SK-N-SH (cell line): ENCODE results near the gene RAB6D. TPM values are rescaled to one million over a fixed set of nuclear protein-coding genes. Genes with fewer than 3 reads are reported as not detected.

Source experiments
- CTCF ChIA-PET: fragments of 300-600, 350-600 bp; formaldehyde crosslinking; extraction: SDS; loops from one replicate; lab custom pipeline; 2021; lab: Yijun Ruan, JAX
- POLR2A ChIA-PET: fragments of 350-600 bp; sonication (Branson Sonifier 250); formaldehyde crosslinking; extraction: SDS; loops from one replicate; lab custom pipeline; 2020; ENCODE audit warnings: antibody characterized with exemption, inconsistent platforms; lab: Yijun Ruan, JAX
- DNase-seq: peaks from one replicate; pipeline ENCODE4 v3.0.0; 2012
- H2AFZ ChIP-seq: fragments of 200-600 bp; sonication (generic); 2 replicates; pipeline ENCODE4 v1.8.1; 2016; ENCODE audit warnings: antibody characterized with exemption, mild to moderate bottlenecking, low read depth
- H3F3A ChIP-seq: fragments of 200-600 bp; sonication (generic); replicated peaks from 2 replicates; pipeline ENCODE3; 2016; ENCODE audit warnings: antibody characterized with exemption, mild to moderate bottlenecking; ENCODE audit not compliant: insufficient read depth
- H3K27ac ChIP-seq, 2 experiments: fragments of 200-500 bp in 1 of 2; fragments of 200-600 bp in 1 of 2; sonication (Bioruptor generic) in 1 of 2; sonication (generic), shearing (Covaris generic) in 1 of 2; 2 replicates each; pipeline versions ENCODE4 v1.5.1 to v1.6.1; 2014 to 2016; ENCODE audit warnings: low read depth in 2 of 2, inconsistent platforms in 1 of 2, low read length in 1 of 2, mild to moderate bottlenecking in 1 of 2, mixed read lengths in 1 of 2
- H3K27me3 ChIP-seq: fragments of 200-600 bp; sonication (generic), shearing (Covaris generic); 2 replicates; pipeline ENCODE4 v1.6.1; 2016; ENCODE audit warnings: mixed run types; ENCODE audit not compliant: insufficient read depth
- H3K36me3 ChIP-seq, 2 experiments: fragments of 200-500 bp in 1 of 2; fragments of 200-600 bp in 1 of 2; sonication (Bioruptor generic) in 1 of 2; sonication (generic) in 1 of 2; replicated peaks in 1 of 2; 2 replicates each; pipeline versions ENCODE3 to v1.5.1; 2014 to 2016; ENCODE audit warnings: low read length in 1 of 2, mild to moderate bottlenecking in 1 of 2; ENCODE audit not compliant: insufficient read depth in 2 of 2, control insufficient read depth in 1 of 2
- H3K4me1 ChIP-seq, 2 experiments: fragments of 200-500 bp in 1 of 2; fragments of 200-600 bp in 1 of 2; sonication (Bioruptor generic) in 1 of 2; sonication (generic), shearing (Covaris generic) in 1 of 2; 2 replicates each; pipeline versions ENCODE4 v1.5.1 to v1.6.1; 2014 to 2016; ENCODE audit warnings: low read depth in 1 of 2, low read length in 1 of 2, mixed run types in 1 of 2; ENCODE audit not compliant: insufficient read depth in 2 of 2, control insufficient read depth in 1 of 2
- H3K4me2 ChIP-seq: fragments of 200-600 bp; sonication (generic), shearing (Covaris generic); 2 replicates; pipeline ENCODE4 v1.6.1; 2017; ENCODE audit warnings: mixed run types
- H3K4me3 ChIP-seq, 2 experiments: fragments of 200-500 bp in 1 of 2; fragments of 200-600 bp in 1 of 2; sonication (Bioruptor generic) in 1 of 2; sonication (generic), shearing (Covaris generic) in 1 of 2; 2 replicates each; pipeline versions ENCODE4 v1.5.1 to v1.8.1; 2014 to 2016; ENCODE audit warnings: low read depth in 2 of 2, inconsistent platforms in 1 of 2, low read length in 1 of 2, mild to moderate bottlenecking in 1 of 2, mixed read lengths in 1 of 2, moderate library complexity in 1 of 2
- H3K79me2 ChIP-seq: fragments of 200-600 bp; sonication (generic); 2 replicates; pipeline ENCODE4 v1.8.1; 2017; ENCODE audit warnings: mild to moderate bottlenecking; ENCODE audit not compliant: insufficient read depth
- H3K9ac ChIP-seq: fragments of 200-600 bp; sonication (generic); 2 replicates; pipeline ENCODE4 v1.6.1; 2017; ENCODE audit warnings: mixed run types
- H3K9me2 ChIP-seq: fragments of 200-600 bp; sonication (generic); 2 replicates; pipeline ENCODE4 v1.6.1; 2017; ENCODE audit warnings: mixed run types
- H3K9me3 ChIP-seq: fragments of 200-600 bp; sonication (generic); 2 replicates; pipeline ENCODE4 v1.6.1; 2017; ENCODE audit warnings: mixed run types, mild to moderate bottlenecking, moderate library complexity
- H4K20me1 ChIP-seq: fragments of 200-600 bp; sonication (generic); 2 replicates; pipeline ENCODE4 v1.6.1; 2017; ENCODE audit warnings: mild to moderate bottlenecking, mixed run types; ENCODE audit not compliant: insufficient read depth
- CHD2 ChIP-seq: fragments of 150-350 bp; IDR thresholded peaks from 2 replicates; pipeline ENCODE4 v1.6.1; 2018; ENCODE audit warnings: low read length; ENCODE audit not compliant: partially characterized antibody
- CTCF ChIP-seq: fragments of 200-600 bp; sonication (generic); IDR thresholded peaks from 2 replicates; pipeline ENCODE4 v1.6.1; 2017; ENCODE audit warnings: antibody characterized with exemption, mild to moderate bottlenecking, moderate library complexity
- EP300 ChIP-seq, 2 experiments: IDR thresholded peaks; 2 replicates each; pipeline versions ENCODE4 v1.4.0 to v1.6.1; 2012; ENCODE audit warnings: borderline replicate concordance in 1 of 2, low read depth in 1 of 2, low read length in 1 of 2
- EZH2phosphoT487 ChIP-seq: fragments of 200-600 bp; sonication (generic); IDR thresholded peaks from 2 replicates; pipeline ENCODE4 v1.6.1; 2017; ENCODE audit warnings: low read depth, mixed run types, mild to moderate bottlenecking, antibody characterized with exemption, moderate library complexity, borderline replicate concordance
- FOXJ3 ChIP-seq: sonication (generic); formaldehyde crosslinking; IDR thresholded peaks from 2 replicates; pipeline ENCODE4 v1.5.1; 2020; ENCODE audit warnings: mild to moderate bottlenecking, missing genetic modification reagents
- IRF3 ChIP-seq: fragments of 150-350 bp; IDR thresholded peaks from 2 replicates; pipeline ENCODE4 v1.6.1; 2016; ENCODE audit warnings: mild to moderate bottlenecking, low read depth, low read length
- MEF2A ChIP-seq: IDR thresholded peaks from 2 replicates; pipeline ENCODE4 v1.4.0; 2012; ENCODE audit warnings: low read depth, borderline replicate concordance
- NFIC ChIP-seq: IDR thresholded peaks from 2 replicates; pipeline ENCODE4 v1.4.0; 2012; ENCODE audit warnings: borderline replicate concordance
- NRF1 ChIP-seq: IDR thresholded peaks from 2 replicates; pipeline ENCODE4 v1.6.1; 2012; ENCODE audit warnings: low read depth, mild to moderate bottlenecking, low read length
- POLR2AphosphoS5 ChIP-seq: IDR thresholded peaks from 2 replicates; pipeline ENCODE4 v1.6.1; 2012; ENCODE audit warnings: low read depth, low read length
- REST ChIP-seq: IDR thresholded peaks from 2 replicates; pipeline ENCODE4 v1.6.1; 2012; ENCODE audit warnings: mild to moderate bottlenecking, low read depth, low read length, moderate library complexity
- RFX5 ChIP-seq: IDR thresholded peaks from 2 replicates; pipeline ENCODE4 v1.6.1; 2012; ENCODE audit warnings: mild to moderate bottlenecking, improper control_type of control experiment, low read length
- SIN3A ChIP-seq: IDR thresholded peaks from 2 replicates; pipeline ENCODE4 v1.6.1; 2012; ENCODE audit warnings: low read depth, mild to moderate bottlenecking, low read length, moderate library complexity, borderline replicate concordance
- SMC3 ChIP-seq: IDR thresholded peaks from 2 replicates; pipeline ENCODE4 v1.6.1; 2012; ENCODE audit warnings: low read depth, low read length, improper control_type of control experiment
- USF1 ChIP-seq: IDR thresholded peaks from 2 replicates; pipeline ENCODE4 v1.4.0; 2012; ENCODE audit warnings: low read depth, borderline replicate concordance
- YY1 ChIP-seq: IDR thresholded peaks from 2 replicates; pipeline ENCODE4 v1.4.0; 2012; ENCODE audit warnings: low read depth, mild to moderate bottlenecking
- ZBTB33 ChIP-seq: IDR thresholded peaks from 2 replicates; pipeline ENCODE4 v1.4.0; 2012; ENCODE audit warnings: low read depth, borderline replicate concordance
- polyA plus RNA-seq, 3 experiments: library from polyadenylated mRNA; depleted of rRNA; stranded (reverse); fragments of >200 nt; gene quantifications; 2 replicates each; pipeline ENCODE4 v1.2.3, GENCODE V29; 2012

The RAB6D gene
- polyA plus RNA-seq, 1 of the 3 experiments (the other 2 are of a cell fraction): not detected

- Histone ChIP-seq H3K36me3 (no peaks in the 10 kb centered on the region), H3K9ac (no peak overlapping the region), H2AFZ (no peak overlapping the region), H3K4me2 (no peak overlapping the region), H3K27ac (no peak overlapping the region), H4K20me1 (no peaks in the 10 kb centered on the region), H3K4me3 (no peak overlapping the region), H3K9me2 (no peaks in the 10 kb centered on the region), H3F3A (no peaks in the 10 kb centered on the region), H3K4me1 (no peaks in the 10 kb centered on the region), H3K79me2 (no peaks in the 10 kb centered on the region), H3K27me3 (no peaks in the 10 kb centered on the region; the same call in 1 of the 2 replicates), H3K9me3 (no peaks in the 10 kb centered on the region)
- POLR2A ChIA-PET: no interaction called here
- DNase-seq: no peak
- TF ChIP-seq IRF3 (no peak), YY1 (no peak), CHD2 (no peak), CTCF (no peak), SMC3 (no peak), FOXJ3 (CRISPR knock-in tag) (no peak), USF1 (no peak), SIN3A (no peak), NFIC (no peak), EZH2phosphoT487 (no peak), NRF1 (no peak), MEF2A (no peak), RFX5 (no peak), EP300 (IDR thresholded peaks at IDR 0.05; ENCODE audit: borderline replicate concordance in 1 of 2, low read depth in 1 of 2, low read length in 1 of 2) (no peak), POLR2AphosphoS5 (no peak), REST (no peak), ZBTB33 (no peak)
- CTCF ChIA-PET: interaction anchor here (0.8 to 2.3 kb wide), 4 partner anchors 84 to 255 kb away, joined by 3 to 7 read pairs (median 6); partner anchors contain the start of gene MZT2A
Observed at GRCh38 chr2:131408207-131408606, 44.2 kb upstream of the RAB6D start.
